ENCODE data around the gene ABAT. TPM values are rescaled to one million over a fixed set of nuclear protein-coding genes. Genes with fewer than 3 reads are reported as not detected.

The ABAT gene
- total RNA-seq, 1 donor from 2014 or later: 14.5 TPM

DNA sequence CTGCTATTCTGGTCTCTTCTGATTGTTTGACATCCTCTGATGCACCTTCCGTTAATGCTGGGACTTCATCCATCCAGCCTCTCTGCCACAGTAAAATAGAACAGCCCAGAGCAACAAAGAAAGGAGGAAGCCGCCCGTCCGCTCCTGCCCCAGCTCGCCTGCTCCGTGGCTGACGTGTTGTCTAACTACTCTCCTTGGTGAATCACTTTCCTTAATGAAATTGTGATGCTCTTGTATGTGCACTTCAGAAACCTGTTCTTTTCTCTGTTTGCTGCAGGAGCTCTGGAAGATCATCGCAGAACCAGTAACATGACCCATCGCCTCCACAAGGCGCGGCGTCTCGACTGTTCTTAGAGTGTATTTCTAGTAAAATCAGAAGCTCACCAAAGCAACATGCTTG, 28.6 kb upstream of the ABAT start:
- Histone ChIP-seq H3K36me3 (peaks cover 80% of the 10 kb centered on the region), H3K27ac (replicated peaks) (no peak overlapping the region), H3K27me3 (ENCODE audit: low read depth) (no peaks in the 10 kb centered on the region), H3K4me3 (no peak overlapping the region), H3K9me3 (replicated peaks) (no peaks in the 10 kb centered on the region), H3K4me1 (no peaks in the 10 kb centered on the region)
- DNase-seq: no peak
- TF ChIP-seq, protein P1, sequence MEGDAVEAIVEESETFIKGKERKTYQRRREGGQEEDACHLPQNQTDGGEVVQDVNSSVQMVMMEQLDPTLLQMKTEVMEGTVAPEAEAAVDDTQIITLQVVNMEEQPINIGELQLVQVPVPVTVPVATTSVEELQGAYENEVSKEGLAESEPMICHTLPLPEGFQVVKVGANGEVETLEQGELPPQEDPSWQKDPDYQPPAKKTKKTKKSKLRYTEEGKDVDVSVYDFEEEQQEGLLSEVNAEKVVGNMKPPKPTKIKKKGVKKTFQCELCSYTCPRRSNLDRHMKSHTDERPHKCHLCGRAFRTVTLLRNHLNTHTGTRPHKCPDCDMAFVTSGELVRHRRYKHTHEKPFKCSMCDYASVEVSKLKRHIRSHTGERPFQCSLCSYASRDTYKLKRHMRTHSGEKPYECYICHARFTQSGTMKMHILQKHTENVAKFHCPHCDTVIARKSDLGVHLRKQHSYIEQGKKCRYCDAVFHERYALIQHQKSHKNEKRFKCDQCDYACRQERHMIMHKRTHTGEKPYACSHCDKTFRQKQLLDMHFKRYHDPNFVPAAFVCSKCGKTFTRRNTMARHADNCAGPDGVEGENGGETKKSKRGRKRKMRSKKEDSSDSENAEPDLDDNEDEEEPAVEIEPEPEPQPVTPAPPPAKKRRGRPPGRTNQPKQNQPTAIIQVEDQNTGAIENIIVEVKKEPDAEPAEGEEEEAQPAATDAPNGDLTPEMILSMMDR (IDR thresholded peaks at IDR 0.05; ENCODE audit: borderline replicate concordance): no peak
- intact Hi-C loops (cut with micrococcal nuclease): no loop called here

DNA sequence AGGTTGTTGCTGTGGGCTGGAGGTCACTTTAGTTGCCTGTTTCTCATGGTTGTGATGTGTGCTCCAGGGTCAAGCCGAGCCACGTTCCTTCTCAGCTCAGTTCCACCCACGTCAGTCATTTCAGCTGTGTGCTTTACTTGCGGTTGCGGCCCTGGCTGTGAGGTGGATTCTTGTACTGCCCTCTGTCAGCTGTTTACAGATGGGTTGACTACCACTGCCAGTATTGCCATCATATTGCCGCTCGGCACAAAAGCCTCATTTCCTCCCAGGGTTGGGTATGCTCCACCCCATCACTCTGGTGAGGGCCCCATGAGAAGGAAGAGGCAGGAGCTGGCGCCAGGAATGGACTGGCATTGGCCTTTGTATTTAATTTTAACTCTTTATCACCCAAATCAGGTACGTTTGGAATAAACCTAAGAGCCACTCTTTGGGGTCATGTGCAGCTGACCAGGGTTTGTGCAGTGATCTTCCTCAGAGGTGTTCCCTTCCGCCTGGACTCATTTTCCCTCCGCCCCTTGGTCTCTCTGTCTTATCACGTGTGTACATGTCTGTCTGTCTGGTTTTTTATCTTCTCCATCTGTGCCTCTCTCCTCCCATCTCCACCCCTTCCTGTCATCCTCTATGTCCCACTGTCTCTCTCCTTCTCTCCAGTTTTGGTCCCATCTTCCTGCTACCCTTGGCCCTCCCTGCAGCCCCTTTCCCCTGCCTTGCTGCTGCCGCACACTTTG, 27.9 kb upstream of the ABAT start:
- TF ChIP-seq, protein P1 (IDR thresholded peaks at IDR 0.05; ENCODE audit: borderline replicate concordance): no peak
- Histone ChIP-seq H3K27me3 (ENCODE audit: low read depth) (no peaks in the 10 kb centered on the region), H3K9me3 (replicated peaks) (no peaks in the 10 kb centered on the region), H3K4me3 (no peak overlapping the region), H3K4me1 (no peaks in the 10 kb centered on the region), H3K36me3 (peaks cover 74% of the 10 kb centered on the region), H3K27ac (replicated peaks) (no peak overlapping the region)
- intact Hi-C loops (cut with micrococcal nuclease): no loop called here
- DNase-seq: no peak

DNA sequence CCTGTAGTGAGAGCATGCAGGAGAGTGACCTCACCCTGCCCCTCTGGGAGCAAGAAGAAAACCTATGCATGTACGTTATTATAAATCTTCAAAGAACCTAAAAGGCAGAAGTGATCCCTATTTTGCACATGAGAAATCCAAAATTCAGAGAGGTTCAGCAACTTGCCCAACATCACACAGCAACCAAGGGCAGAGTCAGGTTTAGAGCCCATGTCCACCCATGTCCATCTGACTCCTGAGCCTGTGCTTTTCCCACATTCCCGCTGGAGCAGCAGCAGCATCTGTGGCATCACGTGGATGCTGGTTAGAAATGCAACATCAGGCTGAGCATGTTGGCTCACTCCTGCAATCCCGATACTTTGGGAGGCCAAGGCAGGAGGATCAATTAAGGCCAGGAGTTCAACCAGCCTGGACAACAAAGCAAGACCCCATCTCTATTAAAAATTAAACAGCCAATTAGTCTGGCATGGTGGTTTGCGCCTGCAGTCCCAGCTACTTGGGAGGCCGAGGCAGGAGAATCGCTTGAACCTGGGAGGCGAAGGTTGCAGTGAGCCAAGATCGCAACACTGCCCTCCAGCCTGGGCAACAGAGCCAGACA, 26.6 kb upstream of the ABAT start:
- Histone ChIP-seq H3K27ac (replicated peaks) (no peak overlapping the region), H3K4me1 (no peaks in the 10 kb centered on the region), H3K9me3 (replicated peaks) (no peaks in the 10 kb centered on the region), H3K27me3 (ENCODE audit: low read depth) (no peaks in the 10 kb centered on the region), H3K4me3 (no peak overlapping the region), H3K36me3 (peaks cover 61% of the 10 kb centered on the region)
- TF ChIP-seq, protein P1 (IDR thresholded peaks at IDR 0.05; ENCODE audit: borderline replicate concordance): no peak
- intact Hi-C loops (cut with micrococcal nuclease): no loop called here
- DNase-seq: no peak

DNA sequence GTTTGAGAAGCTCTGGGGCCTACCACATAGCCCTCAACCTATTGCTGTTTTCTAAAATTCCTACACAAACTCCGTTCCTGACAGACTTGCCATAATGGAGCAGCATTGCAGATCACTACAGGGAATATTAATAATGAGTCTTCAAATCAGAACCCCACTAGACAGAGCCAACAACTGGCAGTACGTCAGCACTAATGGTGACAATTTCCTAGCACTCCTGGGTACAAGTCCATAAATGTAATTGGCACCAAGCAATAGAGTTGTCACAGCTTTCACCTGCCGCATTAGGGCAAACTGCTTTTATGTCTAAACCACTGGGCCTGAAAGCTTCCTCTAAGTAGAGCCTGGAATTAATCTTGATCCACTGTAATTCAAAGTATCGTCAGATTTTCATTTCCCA, 25.5 kb upstream of the ABAT start:
- Histone ChIP-seq H3K9me3 (replicated peaks) (no peaks in the 10 kb centered on the region), H3K36me3 (peaks cover 51% of the 10 kb centered on the region)
- intact Hi-C loops (cut with micrococcal nuclease): no loop called here

DNA sequence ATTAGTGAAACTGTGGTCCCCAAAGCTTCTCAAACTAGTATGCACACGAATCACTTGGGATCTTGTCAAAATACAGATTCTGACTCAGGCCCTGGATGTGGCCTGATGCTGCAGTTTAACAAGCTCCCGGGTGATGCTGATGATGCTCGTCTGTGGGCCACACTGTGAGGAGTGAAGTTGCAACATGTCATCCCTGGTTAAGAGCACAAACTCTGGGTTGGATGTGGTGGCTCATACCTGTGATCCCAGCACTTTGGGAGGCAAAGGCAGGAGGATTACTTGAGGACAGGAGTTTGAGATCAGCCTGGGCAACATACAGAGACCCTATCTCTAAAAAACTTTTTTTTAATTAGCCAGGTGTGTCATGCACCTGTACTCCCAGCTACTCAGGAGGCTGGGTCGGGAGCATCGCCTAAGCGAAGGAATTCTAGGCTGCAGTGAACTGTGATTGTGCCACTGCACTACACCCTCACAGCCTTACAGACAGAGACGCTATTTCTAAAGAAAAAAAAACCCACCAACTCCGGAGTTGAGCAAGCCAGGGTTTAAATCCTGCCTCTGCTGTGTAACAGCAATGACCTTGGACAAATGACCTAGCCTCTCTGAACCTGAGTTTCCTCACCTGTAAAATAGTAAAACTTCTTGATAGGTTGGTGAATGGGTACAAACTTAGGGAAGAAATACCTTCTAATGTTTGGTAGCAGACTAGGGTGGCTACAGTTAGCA, 24.4 kb upstream of the ABAT start:
- H3K4me1 ChIP-seq: no peaks in the 10 kb centered on the region
- no peak overlapping the region for H3K27ac ChIP-seq (replicated peaks)
- H3K36me3 ChIP-seq: peaks cover 39% of the 10 kb centered on the region
- no peaks in the 10 kb centered on the region for H3K9me3 ChIP-seq (replicated peaks)
- TF ChIP-seq, protein P1 (IDR thresholded peaks at IDR 0.05; ENCODE audit: borderline replicate concordance): no peak
- no peak for DNase-seq
- intact Hi-C loops (cut with micrococcal nuclease): loop anchor here (10.0 kb wide), 1 partner anchor 235 kb away; the partner anchor contains the start of gene LITAFD
- no peaks in the 10 kb centered on the region for H3K27me3 ChIP-seq (ENCODE audit: low read depth)
- H3K4me3 ChIP-seq: no peak overlapping the region

More for the DNA sequence above, 25.5 kb upstream of the ABAT start:
- TF ChIP-seq, protein P1 (IDR thresholded peaks at IDR 0.05; ENCODE audit: borderline replicate concordance): no peak
- Histone ChIP-seq H3K4me1 (no peaks in the 10 kb centered on the region), H3K27ac (replicated peaks) (no peak overlapping the region), H3K4me3 (no peak overlapping the region), H3K27me3 (ENCODE audit: low read depth) (no peaks in the 10 kb centered on the region)
- DNase-seq: no peak
